Ovary (tissue), 9 donors: ENCODE data around the gene PTPRA. TPM values are rescaled to one million over a fixed set of nuclear protein-coding genes. Genes with fewer than 3 reads are reported as not detected.

Experiments used
- DNase-seq, 5 donors: peaks; one replicate each; pipeline ENCODE4 v3.0.0-alpha.2; 2019 to 2020
- H3K27ac ChIP-seq, 2 donors: fragments of 200-600 bp; one replicate each; pipeline versions ENCODE4 v1.5.1 to v1.8.0; 2019 to 2022
- H3K27me3 ChIP-seq: fragments of 200-600 bp; one replicate; pipeline ENCODE4 v1.8.0; 2022
- H3K36me3 ChIP-seq: fragments of 200-600 bp; sonication (generic); one replicate; pipeline ENCODE4 v1.5.1; 2019
- H3K4me1 ChIP-seq: one replicate; pipeline ENCODE4 v1.8.1; 2013; ENCODE audit warnings: mild to moderate bottlenecking, moderate library complexity; ENCODE audit not compliant: insufficient read depth
- H3K4me3 ChIP-seq: fragments of 200-600 bp; sonication (generic); one replicate; pipeline ENCODE4 v1.5.1; 2017
- H3K9me3 ChIP-seq, 2 donors: fragments of 200-600 bp in 1 of 2; sonication (generic) in 1 of 2; one replicate each; pipeline versions ENCODE4 v1.5.1 to v1.8.1; 2013 to 2019; ENCODE audit warnings: mild to moderate bottlenecking in 1 of 2, moderate library complexity in 1 of 2
- EP300 ChIP-seq: sonication (generic); formaldehyde crosslinking; IDR thresholded peaks from one replicate; pipeline ENCODE4 v1.6.1; 2017; ENCODE audit warnings: antibody characterized with exemption
- POLR2A ChIP-seq: fragments of 450-650 bp; IDR thresholded peaks from one replicate; pipeline ENCODE4 v1.6.1; 2017; ENCODE audit warnings: antibody characterized with exemption, mild to moderate bottlenecking, moderate library complexity
- WGBS, 3 donors: extraction: QIAGEN DNeasy Blood & Tissue Kit in 1 of 3; methylation state at CpG; one replicate each; pipeline versions ENCODE4 v1.1.5 to v1.1.7; 2013 to 2017; 5-methylcytosine and 5-hydroxymethylcytosine counted together
- intact Hi-C, 4 donors: fragments of 100-400 bp; cut with DNase I; formaldehyde crosslinking; loops; one replicate each; pipeline versions ENCODE4 v1.11.0 to v1.15.1; 2022 to 2023
- polyA plus RNA-seq, 2 donors: library from polyadenylated mRNA; stranded (reverse); fragments of 200-250 nt in 1 of 2; fragments of 350-450 nt in 1 of 2; fragmentation: Illumina TruSeq in 1 of 2; extraction: RNeasy Lipid Tissue Mini Kit (QIAGEN cat#74804) in 1 of 2; gene quantifications; one replicate each; pipeline ENCODE4 v1.2.3, GENCODE V29; 2013 to 2014
- total RNA-seq, 7 donors: library from RNA; depleted of rRNA in 2 of 7; stranded (reverse); fragments of >200 nt in 2 of 7; fragmentation: NEBNext Ultra II Directional in 3 of 7; extraction: Animal tissue kit (Norgen Biotek cat#: 25700) in 3 of 7; gene quantifications; one replicate each; pipeline versions ENCODE4 v1.1.0 to v1.2.4, GENCODE V29; 2016 to 2023
- TF ChIP-seq, protein P1 (sequence below), 3 donors: fragments of 450-650 bp in 2 of 3; fragments of 200-600 bp in 1 of 3; IDR thresholded peaks; one replicate each; pipeline versions ENCODE4 v1.5.1 to v1.8.0; 2016 to 2022; ENCODE audit warnings: antibody characterized with exemption in 3 of 3, mild to moderate bottlenecking in 1 of 3
- donor health status: DM: no; HTN: no; CAD: no; lungs with moderate emphysema.
- donor health status: DM: no; HTN: no; CAD: no.
- donor health status: Bipolar disorder and iron deficiency.
- donor health status: DM: yes; HTN: yes; CAD: no.
- donor health status: DM: no; HTN: no; CAD: no.
- donor health status: DM: yes; HTN: yes; CAD: no.

The PTPRA gene
- total and polyA plus RNA-seq, 9 donors, result 40.7 to 178 (median 71.8) TPM

GRCh38 chr20:2986466-2986865 is 113.2 kb downstream of the PTPRA start:
- intact Hi-C loops, result no loop called here
- H3K36me3 ChIP-seq, result no peaks in the 10 kb centered on the region

GRCh38 chr20:2987861-2988260 is 114.6 kb downstream of the PTPRA start:
- Histone ChIP-seq H3K4me1 (no peaks in the 10 kb centered on the region), H3K36me3 (no peaks in the 10 kb centered on the region), H3K4me3 (no peak overlapping the region), H3K9me3 (no peaks in the 10 kb centered on the region), H3K27ac (no peak overlapping the region), H3K27me3 (no peaks in the 10 kb centered on the region)
- 75 to 85% (median 83%) methylated on average over 5 of the region's 5 CpGs for WGBS, 3 donors
- TF ChIP-seq EP300 (no peak), POLR2A (no peak)
- TF ChIP-seq, protein P1, sequence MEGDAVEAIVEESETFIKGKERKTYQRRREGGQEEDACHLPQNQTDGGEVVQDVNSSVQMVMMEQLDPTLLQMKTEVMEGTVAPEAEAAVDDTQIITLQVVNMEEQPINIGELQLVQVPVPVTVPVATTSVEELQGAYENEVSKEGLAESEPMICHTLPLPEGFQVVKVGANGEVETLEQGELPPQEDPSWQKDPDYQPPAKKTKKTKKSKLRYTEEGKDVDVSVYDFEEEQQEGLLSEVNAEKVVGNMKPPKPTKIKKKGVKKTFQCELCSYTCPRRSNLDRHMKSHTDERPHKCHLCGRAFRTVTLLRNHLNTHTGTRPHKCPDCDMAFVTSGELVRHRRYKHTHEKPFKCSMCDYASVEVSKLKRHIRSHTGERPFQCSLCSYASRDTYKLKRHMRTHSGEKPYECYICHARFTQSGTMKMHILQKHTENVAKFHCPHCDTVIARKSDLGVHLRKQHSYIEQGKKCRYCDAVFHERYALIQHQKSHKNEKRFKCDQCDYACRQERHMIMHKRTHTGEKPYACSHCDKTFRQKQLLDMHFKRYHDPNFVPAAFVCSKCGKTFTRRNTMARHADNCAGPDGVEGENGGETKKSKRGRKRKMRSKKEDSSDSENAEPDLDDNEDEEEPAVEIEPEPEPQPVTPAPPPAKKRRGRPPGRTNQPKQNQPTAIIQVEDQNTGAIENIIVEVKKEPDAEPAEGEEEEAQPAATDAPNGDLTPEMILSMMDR (IDR thresholded peaks at IDR 0.05), result no peak
- intact Hi-C loops, result no loop called here
- DNase-seq, result no peak

More at GRCh38 chr20:2986466-2986865, 113.2 kb downstream of the PTPRA start:
- TF ChIP-seq EP300 (no peak), POLR2A (no peak)
- TF ChIP-seq, protein P1 (IDR thresholded peaks at IDR 0.05), result no peak
- Histone ChIP-seq H3K9me3 (no peaks in the 10 kb centered on the region), H3K27me3 (no peaks in the 10 kb centered on the region), H3K4me1 (no peaks in the 10 kb centered on the region), H3K27ac (no peak overlapping the region), H3K4me3 (no peak overlapping the region)
- WGBS, 3 donors, result 91 to 96% (median 92%) methylated on average over 2 of the region's 2 CpGs
- no peak for DNase-seq

DNA sequence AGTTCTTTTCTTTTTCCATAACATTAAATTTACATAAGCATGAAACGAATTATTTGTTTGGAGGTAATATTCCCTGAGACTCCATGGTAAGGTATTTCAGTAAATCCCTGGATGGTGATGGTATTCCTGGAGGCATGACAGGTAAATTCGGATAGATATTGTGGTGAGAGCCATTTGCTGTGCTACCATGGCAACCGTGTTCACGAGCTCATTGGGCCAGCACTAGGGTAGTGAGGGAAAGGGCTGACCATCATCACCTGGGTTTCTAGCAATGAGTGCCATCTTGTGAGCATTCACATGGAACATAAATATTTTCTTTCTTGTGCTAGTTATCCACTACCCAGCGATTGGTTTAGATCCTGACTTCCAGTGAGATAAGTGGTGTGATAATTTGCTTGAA is 118.3 kb downstream of the PTPRA start:
- H3K36me3 ChIP-seq, result no peaks in the 10 kb centered on the region
- H3K27me3 ChIP-seq, result no peaks in the 10 kb centered on the region
- 86 to 91% (median 89%) methylated on average over 5 of the region's 5 CpGs for WGBS, 3 donors
- no peak for DNase-seq
- H3K4me3 ChIP-seq, result no peak overlapping the region
- TF ChIP-seq POLR2A (no peak), EP300 (no peak)
- TF ChIP-seq, protein P1 (IDR thresholded peaks at IDR 0.05), result no peak
- H3K4me1 ChIP-seq, result no peaks in the 10 kb centered on the region
- no peak overlapping the region for H3K27ac ChIP-seq
- intact Hi-C loops, result no loop called here
- no peaks in the 10 kb centered on the region for H3K9me3 ChIP-seq

DNA sequence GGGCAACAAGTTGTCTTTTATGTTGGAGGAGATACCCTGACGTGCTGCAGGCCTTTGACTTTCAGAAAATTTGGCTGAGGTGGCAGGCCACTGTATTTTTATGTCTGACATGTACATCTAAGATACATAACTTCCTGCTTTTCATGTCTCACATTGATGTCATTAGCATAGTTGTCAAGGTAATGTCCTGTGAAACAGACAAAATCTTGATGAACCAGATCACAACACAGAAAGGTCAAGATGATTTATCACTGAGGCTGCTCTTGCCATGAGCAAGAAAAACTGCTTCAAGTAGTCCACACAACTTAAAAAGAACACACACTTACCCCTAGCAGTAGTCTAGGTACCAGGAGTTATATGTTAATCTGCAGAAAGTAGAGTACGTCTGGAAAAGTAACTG is 120.0 kb downstream of the PTPRA start:
- H3K9me3 ChIP-seq, result no peaks in the 10 kb centered on the region
- H3K4me3 ChIP-seq, result no peak overlapping the region
- H3K27ac ChIP-seq, result no peak overlapping the region
- no peaks in the 10 kb centered on the region for H3K4me1 ChIP-seq
- DNase-seq, result no peak
- H3K36me3 ChIP-seq, result no peaks in the 10 kb centered on the region
- H3K27me3 ChIP-seq, result no peaks in the 10 kb centered on the region
- intact Hi-C loops, result no loop called here
- WGBS, 3 donors, result 90 to 94% (median 93%) methylated on average over 2 of the region's 2 CpGs
- TF ChIP-seq, protein P1 (IDR thresholded peaks at IDR 0.05), result no peak
- TF ChIP-seq EP300, result no peak
- TF ChIP-seq POLR2A, result no peak
